Activated T-cell treated with anti-CD3 and anti-CD28 coated beads for 4 hours (primary cell): ENCODE measurements around the gene RBM43.
"Not testable (repeated sequence)": the region's sequence is repeated elsewhere in the genome, so short reads cannot be mapped to it uniquely, and the experiment has no call there.

Experiments
- DNase-seq: peaks from one replicate; pipeline ENCODE4 v3.0.0-alpha.2; 2020

The RBM43 gene

GRCh38 chr2:151261231-151261976 is at the start of gene RBM43:
TSS of gene RBM43 (minus strand) at chr2:151261863. CDS start at chr2:151261727, 136 bp downstream.
- DNase-seq = peak; percentile 68

- DNase-seq = not testable (repeated sequence)
These were observed 48.6 kb upstream of the RBM43 start for GRCh38 chr2:151310313-151310712.

- no peak for DNase-seq
These were observed 45.0 kb upstream of the RBM43 start for GRCh38 chr2:151306621-151307020.

- DNase-seq = no peak
These were observed 43.5 kb upstream of the RBM43 start for GRCh38 chr2:151305129-151305691.

- DNase-seq = no peak
These were observed 41.2 kb upstream of the RBM43 start for GRCh38 chr2:151302879-151303278.

- no peak for DNase-seq
These were observed 40.7 kb upstream of the RBM43 start for GRCh38 chr2:151302404-151302803.

- no peak for DNase-seq
These were observed 38.4 kb upstream of the RBM43 start for GRCh38 chr2:151299920-151300539.

GRCh38 chr2:151297882-151298281 is 36.2 kb upstream of the RBM43 start:
- no peak for DNase-seq

- DNase-seq = not testable (repeated sequence)
These were observed 34.3 kb upstream of the RBM43 start for GRCh38 chr2:151295926-151296325.

GRCh38 chr2:151292546-151292945 is 30.9 kb upstream of the RBM43 start:
- no peak for DNase-seq

GRCh38 chr2:151292141-151292540 is 30.5 kb upstream of the RBM43 start:
- DNase-seq = no peak

- DNase-seq = no peak
These were observed 29.6 kb upstream of the RBM43 start for GRCh38 chr2:151291224-151291623.

- no peak for DNase-seq
These were observed 28.6 kb upstream of the RBM43 start for GRCh38 chr2:151289972-151290866.

GRCh38 chr2:151287513-151288250 is 26.0 kb upstream of the RBM43 start:
- no peak for DNase-seq

GRCh38 chr2:151282401-151282800 is 20.7 kb upstream of the RBM43 start:
- no peak for DNase-seq

GRCh38 chr2:151280271-151280670 is 18.6 kb upstream of the RBM43 start:
- no peak for DNase-seq

GRCh38 chr2:151278487-151278886 is 16.8 kb upstream of the RBM43 start:
- DNase-seq = no peak

- DNase-seq = no peak
These were observed 15.4 kb upstream of the RBM43 start for GRCh38 chr2:151277067-151277466.

GRCh38 chr2:151275291-151275690 is 13.6 kb upstream of the RBM43 start:
- no peak for DNase-seq

- DNase-seq = no peak
These were observed 10.2 kb upstream of the RBM43 start for GRCh38 chr2:151271824-151272223.

GRCh38 chr2:151269798-151270568 is 8.3 kb upstream of the RBM43 start:
- DNase-seq = no peak

- no peak for DNase-seq
These were observed 6.4 kb upstream of the RBM43 start for GRCh38 chr2:151268085-151268484.
